ENCODE data around the gene IQSEC3. TPM values are rescaled to one million over a fixed set of nuclear protein-coding genes. Genes with fewer than 3 reads are reported as not detected.

Gene IQSEC3
- total RNA-seq, 1 donor from 2014 or later: 2.5 TPM

DNA sequence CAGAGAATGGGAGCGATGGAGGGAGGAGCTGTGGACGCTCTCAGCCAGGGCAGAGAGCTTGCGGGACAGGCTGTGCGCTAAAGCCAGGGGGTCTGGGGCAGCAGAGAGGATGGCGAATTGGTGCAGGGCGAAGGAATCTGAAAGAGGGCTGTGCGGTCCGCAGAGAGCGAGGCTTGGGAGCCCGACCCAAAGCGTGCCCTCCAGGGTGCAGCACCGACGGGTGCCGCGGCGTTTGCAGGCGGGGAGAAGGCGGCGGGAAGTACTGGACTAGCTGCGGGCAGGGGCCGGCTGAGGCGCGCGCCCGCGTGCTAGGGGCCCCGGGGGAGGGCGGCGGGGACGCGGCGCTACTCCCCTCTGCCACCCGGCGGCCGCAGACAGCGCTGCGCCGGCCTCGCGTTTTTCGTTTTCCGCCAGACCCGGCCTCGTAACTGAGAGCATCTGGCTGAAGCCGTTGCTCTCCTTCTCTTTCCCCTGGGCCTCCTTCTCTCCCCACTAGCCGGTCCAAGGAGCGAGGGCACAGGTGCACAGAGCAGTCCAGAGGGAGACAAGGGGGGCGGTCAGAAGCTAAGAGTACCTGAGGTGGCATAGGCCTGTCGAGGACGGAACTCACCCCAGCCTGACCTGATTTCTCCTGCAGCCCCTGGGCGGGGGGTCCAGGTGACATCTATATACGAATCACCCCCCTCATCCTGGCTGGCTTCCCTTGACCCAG lies 122.5 kb downstream of the IQSEC3 start:
- H3K36me3 Mint-ChIP-seq (ENCODE audit: insufficient read depth): no peaks in the 10 kb centered on the region
- peak; percentile 80 for DNase-seq (ENCODE audit: low spot score, unreplicated experiment)
- no peaks in the 10 kb centered on the region for H3K9me3 Mint-ChIP-seq (ENCODE audit: low read depth)
- TF ChIP-seq, protein P1, sequence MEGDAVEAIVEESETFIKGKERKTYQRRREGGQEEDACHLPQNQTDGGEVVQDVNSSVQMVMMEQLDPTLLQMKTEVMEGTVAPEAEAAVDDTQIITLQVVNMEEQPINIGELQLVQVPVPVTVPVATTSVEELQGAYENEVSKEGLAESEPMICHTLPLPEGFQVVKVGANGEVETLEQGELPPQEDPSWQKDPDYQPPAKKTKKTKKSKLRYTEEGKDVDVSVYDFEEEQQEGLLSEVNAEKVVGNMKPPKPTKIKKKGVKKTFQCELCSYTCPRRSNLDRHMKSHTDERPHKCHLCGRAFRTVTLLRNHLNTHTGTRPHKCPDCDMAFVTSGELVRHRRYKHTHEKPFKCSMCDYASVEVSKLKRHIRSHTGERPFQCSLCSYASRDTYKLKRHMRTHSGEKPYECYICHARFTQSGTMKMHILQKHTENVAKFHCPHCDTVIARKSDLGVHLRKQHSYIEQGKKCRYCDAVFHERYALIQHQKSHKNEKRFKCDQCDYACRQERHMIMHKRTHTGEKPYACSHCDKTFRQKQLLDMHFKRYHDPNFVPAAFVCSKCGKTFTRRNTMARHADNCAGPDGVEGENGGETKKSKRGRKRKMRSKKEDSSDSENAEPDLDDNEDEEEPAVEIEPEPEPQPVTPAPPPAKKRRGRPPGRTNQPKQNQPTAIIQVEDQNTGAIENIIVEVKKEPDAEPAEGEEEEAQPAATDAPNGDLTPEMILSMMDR (IDR thresholded peaks at IDR 0.05; ENCODE audit: unreplicated experiment): peak; percentile 98
- H3K27me3 Mint-ChIP-seq: peaks cover 74% of the 10 kb centered on the region
- H3K4me3 Mint-ChIP-seq (ENCODE audit: low read depth): peak overlapping the region; percentile 87
- peak overlapping the region; percentile 78 for H3K27ac Mint-ChIP-seq
- peaks cover 2% of the 10 kb centered on the region for H3K4me1 Mint-ChIP-seq (ENCODE audit: low read depth)

DNA sequence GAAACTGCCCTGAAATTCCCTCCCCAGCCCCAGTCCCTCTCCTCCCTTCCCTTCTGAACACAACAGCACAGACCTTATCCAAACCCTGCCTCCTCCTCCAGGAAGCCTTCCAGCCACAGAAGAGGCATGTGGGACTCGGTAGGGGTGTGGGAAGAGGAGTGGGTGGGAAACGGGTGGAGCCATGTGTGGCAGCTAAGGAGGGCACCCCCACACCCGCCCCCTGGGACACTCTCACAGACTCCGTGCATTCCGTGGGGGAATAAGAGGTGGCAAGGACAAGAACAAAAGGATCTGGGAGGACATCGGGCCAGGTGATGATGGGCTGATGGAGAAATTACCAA lies 123.0 kb downstream of the IQSEC3 start:
- peaks cover 2% of the 10 kb centered on the region for H3K4me1 Mint-ChIP-seq (ENCODE audit: low read depth)
- no peaks in the 10 kb centered on the region for H3K9me3 Mint-ChIP-seq (ENCODE audit: low read depth)
- DNase-seq (ENCODE audit: low spot score, unreplicated experiment): no peak
- H3K4me3 Mint-ChIP-seq (ENCODE audit: low read depth): no peak overlapping the region
- H3K27ac Mint-ChIP-seq: no peak overlapping the region
- TF ChIP-seq, protein P1 (IDR thresholded peaks at IDR 0.05; ENCODE audit: unreplicated experiment): no peak
- peaks cover 78% of the 10 kb centered on the region for H3K27me3 Mint-ChIP-seq
- H3K36me3 Mint-ChIP-seq (ENCODE audit: insufficient read depth): no peaks in the 10 kb centered on the region

DNA sequence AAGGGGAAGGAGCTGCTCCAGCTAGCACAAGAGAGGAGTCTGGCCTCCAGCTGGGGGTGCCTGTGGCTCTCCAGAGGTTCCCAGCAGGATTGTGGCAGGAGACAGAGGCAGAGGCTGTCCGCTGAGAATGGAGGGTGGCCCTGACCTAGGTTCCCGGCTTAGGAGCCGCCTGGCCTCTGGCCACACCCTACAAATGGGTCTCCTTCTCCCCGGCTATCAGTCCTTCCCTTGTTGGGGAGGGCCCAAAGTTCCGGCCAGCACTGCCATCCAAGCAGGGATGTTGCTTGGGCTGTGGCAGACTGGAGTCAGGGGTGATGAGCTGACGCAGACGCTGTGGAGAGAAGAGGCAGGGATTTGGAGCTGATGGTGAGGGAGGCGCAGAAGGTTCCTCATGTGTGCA lies 124.3 kb downstream of the IQSEC3 start:
- no peak for DNase-seq (ENCODE audit: low spot score, unreplicated experiment)
- Mint-ChIP-seq H3K27ac (no peak overlapping the region), H3K27me3 (peaks cover 74% of the 10 kb centered on the region), H3K4me1 (ENCODE audit: low read depth) (peaks cover 4% of the 10 kb centered on the region), H3K4me3 (ENCODE audit: low read depth) (no peak overlapping the region), H3K9me3 (ENCODE audit: low read depth) (no peaks in the 10 kb centered on the region), H3K36me3 (ENCODE audit: insufficient read depth) (no peaks in the 10 kb centered on the region)
- TF ChIP-seq, protein P1 (IDR thresholded peaks at IDR 0.05; ENCODE audit: unreplicated experiment): no peak

DNA sequence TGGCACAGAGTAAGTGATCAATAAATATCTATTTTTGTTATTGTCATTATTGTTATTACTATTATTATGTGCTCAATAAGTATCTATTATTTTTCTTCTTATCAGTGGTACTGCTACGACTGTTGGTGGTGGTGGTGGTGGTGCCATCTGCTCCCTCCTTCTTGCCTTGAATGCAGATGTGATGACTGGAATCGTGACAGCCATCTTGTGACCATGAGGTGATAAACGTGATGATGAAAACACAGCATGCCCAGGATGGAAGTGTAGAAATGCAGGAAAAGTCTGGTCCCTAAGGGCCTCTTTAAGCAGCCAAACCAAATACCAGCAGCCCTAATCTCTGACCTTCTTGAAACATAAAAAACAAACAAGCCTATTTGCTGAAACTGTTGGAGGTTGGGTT lies 125.0 kb downstream of the IQSEC3 start:
- Mint-ChIP-seq H3K9me3 (ENCODE audit: low read depth) (no peaks in the 10 kb centered on the region), H3K36me3 (ENCODE audit: insufficient read depth) (no peaks in the 10 kb centered on the region), H3K27me3 (peaks cover 67% of the 10 kb centered on the region), H3K4me3 (ENCODE audit: low read depth) (no peak overlapping the region), H3K4me1 (ENCODE audit: low read depth) (peaks cover 4% of the 10 kb centered on the region), H3K27ac (no peak overlapping the region)
- TF ChIP-seq, protein P1 (IDR thresholded peaks at IDR 0.05; ENCODE audit: unreplicated experiment): no peak
- DNase-seq (ENCODE audit: low spot score, unreplicated experiment): no peak

DNA sequence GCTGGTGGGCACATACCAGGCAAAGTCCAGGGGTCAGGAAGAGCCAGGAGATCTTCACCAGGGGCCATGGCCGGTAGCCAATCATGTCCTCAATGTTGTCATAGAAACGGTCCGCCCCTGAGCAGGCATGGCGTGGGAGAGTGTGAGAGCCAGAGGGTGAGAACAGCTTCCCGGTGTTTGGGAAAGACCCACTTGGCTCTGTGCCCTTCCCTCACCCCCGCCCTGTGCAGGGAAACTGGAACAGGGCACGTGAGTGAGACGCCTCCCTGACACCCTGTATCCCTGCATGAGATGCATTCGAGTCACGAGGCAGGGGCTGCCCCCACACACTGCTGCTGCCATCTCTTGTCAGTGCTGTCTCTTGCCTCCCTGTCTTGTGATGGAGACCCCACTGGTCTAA lies 126.7 kb downstream of the IQSEC3 start:
- DNase-seq (ENCODE audit: low spot score, unreplicated experiment): no peak
- Mint-ChIP-seq H3K27me3 (peaks cover 65% of the 10 kb centered on the region), H3K4me3 (ENCODE audit: low read depth) (no peak overlapping the region), H3K9me3 (ENCODE audit: low read depth) (no peaks in the 10 kb centered on the region), H3K27ac (no peak overlapping the region), H3K36me3 (ENCODE audit: insufficient read depth) (no peaks in the 10 kb centered on the region), H3K4me1 (ENCODE audit: low read depth) (peaks cover 4% of the 10 kb centered on the region)
- TF ChIP-seq, protein P1 (IDR thresholded peaks at IDR 0.05; ENCODE audit: unreplicated experiment): no peak
